WI38 (cell line): ENCODE data around the gene VRK3.
"Not testable (repeated sequence)": the region's sequence is repeated elsewhere in the genome, so short reads cannot be mapped to it uniquely, and the experiment has no call there.

ENCODE experiments used
- H3K4me3 ChIP-seq: 2 replicates; pipeline ENCODE4 v1.5.1; 2011; ENCODE audit warnings: low read depth, mild to moderate bottlenecking, control low read depth, low read length
- CTCF ChIP-seq: IDR thresholded peaks from 2 replicates; pipeline ENCODE4 v1.5.1; 2012; ENCODE audit warnings: low read depth, mild to moderate bottlenecking, control low read depth, low read length

Gene VRK3

GRCh38 chr19:50025022-50025793 is at the start of gene VRK3:
TSS of gene VRK3 (minus strand) at chr19:50025372. CDS start at chr19:50016162, 9,210 bp downstream.
- TF ChIP-seq CTCF, result no peak

GRCh38 chr19:50068382-50068781 is 43.2 kb upstream of the VRK3 start:
- H3K4me3 ChIP-seq, result not testable (repeated sequence)

More at GRCh38 chr19:50025022-50025793, at the start of gene VRK3:
- H3K4me3 ChIP-seq, result peak within 1 kb of the TSS; percentile 99

GRCh38 chr19:50067575-50067974 is 42.4 kb upstream of the VRK3 start:
- no peak for TF ChIP-seq CTCF
- H3K4me3 ChIP-seq, result no peak overlapping the region

GRCh38 chr19:50065938-50066337 is 40.8 kb upstream of the VRK3 start:
- no peak overlapping the region for H3K4me3 ChIP-seq
- no peak for TF ChIP-seq CTCF

GRCh38 chr19:50061650-50062049 is 36.5 kb upstream of the VRK3 start:
- H3K4me3 ChIP-seq, result no peak overlapping the region

GRCh38 chr19:50060107-50060506 is 34.9 kb upstream of the VRK3 start:
- TF ChIP-seq CTCF, result no peak
- no peak overlapping the region for H3K4me3 ChIP-seq

More at GRCh38 chr19:50061650-50062049, 36.5 kb upstream of the VRK3 start:
- no peak for TF ChIP-seq CTCF

GRCh38 chr19:50059045-50059444 is 33.9 kb upstream of the VRK3 start:
- H3K4me3 ChIP-seq, result no peak overlapping the region
- TF ChIP-seq CTCF, result no peak

GRCh38 chr19:50058425-50058824 is 33.3 kb upstream of the VRK3 start:
- no peak overlapping the region for H3K4me3 ChIP-seq

More at GRCh38 chr19:50058425-50058824, 33.3 kb upstream of the VRK3 start:
- TF ChIP-seq CTCF, result no peak
